ENCODE results near the gene KRTAP4-8.

GRCh38 chr17:41101586-41102259 is 3.8 kb upstream of the KRTAP4-8 start, which contains the start of gene KRTAP4-16:
- TF ChIP-seq, protein P1, sequence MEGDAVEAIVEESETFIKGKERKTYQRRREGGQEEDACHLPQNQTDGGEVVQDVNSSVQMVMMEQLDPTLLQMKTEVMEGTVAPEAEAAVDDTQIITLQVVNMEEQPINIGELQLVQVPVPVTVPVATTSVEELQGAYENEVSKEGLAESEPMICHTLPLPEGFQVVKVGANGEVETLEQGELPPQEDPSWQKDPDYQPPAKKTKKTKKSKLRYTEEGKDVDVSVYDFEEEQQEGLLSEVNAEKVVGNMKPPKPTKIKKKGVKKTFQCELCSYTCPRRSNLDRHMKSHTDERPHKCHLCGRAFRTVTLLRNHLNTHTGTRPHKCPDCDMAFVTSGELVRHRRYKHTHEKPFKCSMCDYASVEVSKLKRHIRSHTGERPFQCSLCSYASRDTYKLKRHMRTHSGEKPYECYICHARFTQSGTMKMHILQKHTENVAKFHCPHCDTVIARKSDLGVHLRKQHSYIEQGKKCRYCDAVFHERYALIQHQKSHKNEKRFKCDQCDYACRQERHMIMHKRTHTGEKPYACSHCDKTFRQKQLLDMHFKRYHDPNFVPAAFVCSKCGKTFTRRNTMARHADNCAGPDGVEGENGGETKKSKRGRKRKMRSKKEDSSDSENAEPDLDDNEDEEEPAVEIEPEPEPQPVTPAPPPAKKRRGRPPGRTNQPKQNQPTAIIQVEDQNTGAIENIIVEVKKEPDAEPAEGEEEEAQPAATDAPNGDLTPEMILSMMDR (conservative IDR thresholded peaks at IDR 0.05; ENCODE audit: low read length): no peak
- no peak for TF ChIP-seq EZH2phosphoT487 (IDR thresholded peaks at IDR 0.05; ENCODE audit: borderline replicate concordance, low read depth, low read length)

Data from OCI-LY7 (cell line).